GM12875 (cell line): ENCODE data around the gene KLHL25.

Experiments used
- H3K4me3 ChIP-seq: one replicate; pipeline ENCODE4 v1.5.1; 2011; ENCODE audit warnings: low read depth, low read length, control low read depth
- CTCF ChIP-seq: IDR thresholded peaks from 2 replicates; pipeline ENCODE4 v1.5.1; 2011; ENCODE audit warnings: low read depth, mild to moderate bottlenecking, control low read depth, inconsistent platforms, low read length, moderate library complexity, borderline replicate concordance; ENCODE audit not compliant: insufficient read depth

Gene KLHL25

GRCh38 chr15:85826756-85827515 lies 32.2 kb upstream of the KLHL25 start:
- TF ChIP-seq CTCF = no peak
- H3K4me3 ChIP-seq = no peak overlapping the region

- no peak for TF ChIP-seq CTCF
- H3K4me3 ChIP-seq = no peak overlapping the region
Measured at GRCh38 chr15:85825719-85826118, 31.0 kb upstream of the KLHL25 start.

- H3K4me3 ChIP-seq = no peak overlapping the region
- TF ChIP-seq CTCF = no peak
Measured at GRCh38 chr15:85825118-85825517, 30.4 kb upstream of the KLHL25 start.

GRCh38 chr15:85821545-85821944 lies 26.8 kb upstream of the KLHL25 start:
- TF ChIP-seq CTCF = no peak
- H3K4me3 ChIP-seq = no peak overlapping the region

GRCh38 chr15:85819938-85820337 lies 25.2 kb upstream of the KLHL25 start:
- TF ChIP-seq CTCF = no peak
- H3K4me3 ChIP-seq = no peak overlapping the region

- TF ChIP-seq CTCF = no peak
- no peak overlapping the region for H3K4me3 ChIP-seq
Measured at GRCh38 chr15:85813234-85813633, 18.5 kb upstream of the KLHL25 start.

GRCh38 chr15:85810075-85810474 lies 15.3 kb upstream of the KLHL25 start:
- H3K4me3 ChIP-seq = no peak overlapping the region
- no peak for TF ChIP-seq CTCF
